ENCODE results near the gene RPE65. TPM values are rescaled to one million over a fixed set of nuclear protein-coding genes. Genes with fewer than 3 reads are reported as not detected.

RPE65 gene
- polyA plus RNA-seq, 2 of the 4 experiments (the other 2 are of a cell fraction): not detected

DNA sequence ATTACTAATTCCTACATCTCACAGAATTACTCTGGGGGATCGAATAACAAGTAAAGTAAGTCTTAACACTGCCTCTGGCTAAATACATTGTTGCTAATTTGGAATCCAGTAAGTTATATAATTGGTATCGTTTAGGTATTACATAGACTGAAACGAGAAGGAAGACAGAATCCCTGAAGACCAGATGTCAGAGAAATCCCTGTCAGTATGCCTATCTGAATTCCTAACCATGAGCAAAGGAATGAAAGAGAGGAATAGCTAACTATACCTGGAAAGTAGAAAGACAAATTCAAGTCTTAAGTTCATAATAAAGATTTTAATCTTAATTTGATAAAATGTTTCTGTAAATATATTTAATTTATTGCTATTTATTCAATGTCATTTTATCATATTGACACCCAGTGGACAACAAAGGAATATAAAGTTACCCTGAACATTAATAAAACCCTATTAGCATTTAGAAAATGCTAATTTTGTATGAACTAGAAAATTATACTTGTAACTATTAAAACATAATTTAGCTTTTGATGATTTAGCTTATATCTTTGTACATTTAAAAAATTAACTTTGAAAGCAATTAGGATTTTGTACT is 35.8 kb upstream of the RPE65 start (continued):
- TF ChIP-seq, protein P1, sequence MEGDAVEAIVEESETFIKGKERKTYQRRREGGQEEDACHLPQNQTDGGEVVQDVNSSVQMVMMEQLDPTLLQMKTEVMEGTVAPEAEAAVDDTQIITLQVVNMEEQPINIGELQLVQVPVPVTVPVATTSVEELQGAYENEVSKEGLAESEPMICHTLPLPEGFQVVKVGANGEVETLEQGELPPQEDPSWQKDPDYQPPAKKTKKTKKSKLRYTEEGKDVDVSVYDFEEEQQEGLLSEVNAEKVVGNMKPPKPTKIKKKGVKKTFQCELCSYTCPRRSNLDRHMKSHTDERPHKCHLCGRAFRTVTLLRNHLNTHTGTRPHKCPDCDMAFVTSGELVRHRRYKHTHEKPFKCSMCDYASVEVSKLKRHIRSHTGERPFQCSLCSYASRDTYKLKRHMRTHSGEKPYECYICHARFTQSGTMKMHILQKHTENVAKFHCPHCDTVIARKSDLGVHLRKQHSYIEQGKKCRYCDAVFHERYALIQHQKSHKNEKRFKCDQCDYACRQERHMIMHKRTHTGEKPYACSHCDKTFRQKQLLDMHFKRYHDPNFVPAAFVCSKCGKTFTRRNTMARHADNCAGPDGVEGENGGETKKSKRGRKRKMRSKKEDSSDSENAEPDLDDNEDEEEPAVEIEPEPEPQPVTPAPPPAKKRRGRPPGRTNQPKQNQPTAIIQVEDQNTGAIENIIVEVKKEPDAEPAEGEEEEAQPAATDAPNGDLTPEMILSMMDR (IDR thresholded peaks at IDR 0.05): no peak
- no peak for TF ChIP-seq CBX8 (IDR thresholded peaks at IDR 0.05)
- no peak for TF ChIP-seq EHMT2 (IDR thresholded peaks at IDR 0.05; ENCODE audit: low read depth)

DNA sequence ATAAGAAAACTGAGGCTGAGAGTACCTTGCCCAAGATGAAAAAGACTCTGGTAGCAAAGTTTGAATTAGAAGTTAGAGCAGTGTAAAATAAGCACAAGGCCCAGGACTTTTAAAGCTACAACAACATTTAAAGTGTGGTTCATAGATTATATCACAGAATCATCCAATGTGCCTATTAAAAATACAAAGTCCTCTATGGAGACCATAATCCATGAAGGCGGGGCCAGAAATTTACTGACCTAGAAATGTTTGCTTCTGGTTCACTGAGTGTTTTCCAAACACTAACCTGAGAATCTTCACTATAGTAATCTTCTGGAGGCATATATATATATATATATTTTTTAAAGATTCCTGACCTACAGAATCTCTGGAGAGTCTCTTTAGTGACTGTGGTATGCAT is 34.9 kb upstream of the RPE65 start:
- FAIRE-seq: no peak
- CTCF ChIA-PET: interaction anchor here (1.0 kb wide), 1 partner anchor 1252 kb away, joined by 3 read pairs; no protein-coding TSS in a partner anchor

DNA sequence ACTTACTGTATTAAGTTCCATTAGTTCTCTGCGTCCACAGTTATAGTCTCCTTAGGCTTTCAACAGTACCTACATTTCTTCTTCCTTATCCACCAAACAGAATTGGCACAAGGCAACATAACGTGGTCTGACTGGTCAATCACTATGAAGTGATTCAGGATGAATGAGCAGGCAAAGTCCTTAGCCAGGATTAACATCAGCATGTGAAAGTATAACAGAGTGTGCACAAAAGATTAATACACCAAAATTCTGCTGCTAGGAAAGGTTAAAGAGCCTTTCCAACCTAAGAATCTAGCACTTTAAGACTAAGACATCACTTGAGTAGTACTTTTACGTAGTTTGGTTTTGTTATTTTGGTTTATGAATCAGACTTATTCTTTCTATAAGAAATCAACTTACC is 31.3 kb upstream of the RPE65 start:
- Histone ChIP-seq H3K4me1 (no peaks in the 10 kb centered on the region), H3K4me2 (no peak overlapping the region), H3K4me3 (no peak overlapping the region), H3K9me3 (no peaks in the 10 kb centered on the region), H3K27ac (no peak overlapping the region)
- ATAC-seq (no peak), FAIRE-seq (no peak), DNase-seq (ENCODE audit: low read depth in 1 of 2, low spot score in 1 of 2) (no peak)
- TF ChIP-seq HEYL (CRISPR knock-in tag; IDR thresholded peaks at IDR 0.05): no peak
- TF ChIP-seq, protein P2, sequence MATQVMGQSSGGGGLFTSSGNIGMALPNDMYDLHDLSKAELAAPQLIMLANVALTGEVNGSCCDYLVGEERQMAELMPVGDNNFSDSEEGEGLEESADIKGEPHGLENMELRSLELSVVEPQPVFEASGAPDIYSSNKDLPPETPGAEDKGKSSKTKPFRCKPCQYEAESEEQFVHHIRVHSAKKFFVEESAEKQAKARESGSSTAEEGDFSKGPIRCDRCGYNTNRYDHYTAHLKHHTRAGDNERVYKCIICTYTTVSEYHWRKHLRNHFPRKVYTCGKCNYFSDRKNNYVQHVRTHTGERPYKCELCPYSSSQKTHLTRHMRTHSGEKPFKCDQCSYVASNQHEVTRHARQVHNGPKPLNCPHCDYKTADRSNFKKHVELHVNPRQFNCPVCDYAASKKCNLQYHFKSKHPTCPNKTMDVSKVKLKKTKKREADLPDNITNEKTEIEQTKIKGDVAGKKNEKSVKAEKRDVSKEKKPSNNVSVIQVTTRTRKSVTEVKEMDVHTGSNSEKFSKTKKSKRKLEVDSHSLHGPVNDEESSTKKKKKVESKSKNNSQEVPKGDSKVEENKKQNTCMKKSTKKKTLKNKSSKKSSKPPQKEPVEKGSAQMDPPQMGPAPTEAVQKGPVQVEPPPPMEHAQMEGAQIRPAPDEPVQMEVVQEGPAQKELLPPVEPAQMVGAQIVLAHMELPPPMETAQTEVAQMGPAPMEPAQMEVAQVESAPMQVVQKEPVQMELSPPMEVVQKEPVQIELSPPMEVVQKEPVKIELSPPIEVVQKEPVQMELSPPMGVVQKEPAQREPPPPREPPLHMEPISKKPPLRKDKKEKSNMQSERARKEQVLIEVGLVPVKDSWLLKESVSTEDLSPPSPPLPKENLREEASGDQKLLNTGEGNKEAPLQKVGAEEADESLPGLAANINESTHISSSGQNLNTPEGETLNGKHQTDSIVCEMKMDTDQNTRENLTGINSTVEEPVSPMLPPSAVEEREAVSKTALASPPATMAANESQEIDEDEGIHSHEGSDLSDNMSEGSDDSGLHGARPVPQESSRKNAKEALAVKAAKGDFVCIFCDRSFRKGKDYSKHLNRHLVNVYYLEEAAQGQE (IDR thresholded peaks at IDR 0.05): no peak
- TF ChIP-seq, protein P1 (IDR thresholded peaks at IDR 0.05): no peak
- no peak for TF ChIP-seq MAFK (IDR thresholded peaks at IDR 0.05; ENCODE audit: partially characterized antibody)
- no peak for TF ChIP-seq CEBPB (IDR thresholded peaks at IDR 0.05)
- no peak for TF ChIP-seq CHD2 (IDR thresholded peaks at IDR 0.05; ENCODE audit: low read length, partially characterized antibody)
- TF ChIP-seq TP53 (CRISPR knock-in tag; IDR thresholded peaks at IDR 0.05): no peak
- TF ChIP-seq, protein P3, sequence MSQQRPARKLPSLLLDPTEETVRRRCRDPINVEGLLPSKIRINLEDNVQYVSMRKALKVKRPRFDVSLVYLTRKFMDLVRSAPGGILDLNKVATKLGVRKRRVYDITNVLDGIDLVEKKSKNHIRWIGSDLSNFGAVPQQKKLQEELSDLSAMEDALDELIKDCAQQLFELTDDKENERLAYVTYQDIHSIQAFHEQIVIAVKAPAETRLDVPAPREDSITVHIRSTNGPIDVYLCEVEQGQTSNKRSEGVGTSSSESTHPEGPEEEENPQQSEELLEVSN (IDR thresholded peaks at IDR 0.05; ENCODE audit: borderline replicate concordance, low read depth): no peak
- TF ChIP-seq JUN (IDR thresholded peaks at IDR 0.05): no peak
- no peak for TF ChIP-seq ZC3H11A (IDR thresholded peaks at IDR 0.05)
- TF ChIP-seq NR3C1 (IDR thresholded peaks at IDR 0.05): no peak
- no peak for TF ChIP-seq NPAS2 (CRISPR knock-in tag; IDR thresholded peaks at IDR 0.05; ENCODE audit: borderline replicate concordance)
- no peak for TF ChIP-seq CBX8 (IDR thresholded peaks at IDR 0.05)
- TF ChIP-seq, protein P4, sequence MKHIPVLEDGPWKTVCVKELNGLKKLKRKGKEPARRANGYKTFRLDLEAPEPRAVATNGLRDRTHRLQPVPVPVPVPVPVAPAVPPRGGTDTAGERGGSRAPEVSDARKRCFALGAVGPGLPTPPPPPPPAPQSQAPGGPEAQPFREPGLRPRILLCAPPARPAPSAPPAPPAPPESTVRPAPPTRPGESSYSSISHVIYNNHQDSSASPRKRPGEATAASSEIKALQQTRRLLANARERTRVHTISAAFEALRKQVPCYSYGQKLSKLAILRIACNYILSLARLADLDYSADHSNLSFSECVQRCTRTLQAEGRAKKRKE (CRISPR knock-in tag; IDR thresholded peaks at IDR 0.05; ENCODE audit: low read depth): no peak
- TF ChIP-seq, protein P5, sequence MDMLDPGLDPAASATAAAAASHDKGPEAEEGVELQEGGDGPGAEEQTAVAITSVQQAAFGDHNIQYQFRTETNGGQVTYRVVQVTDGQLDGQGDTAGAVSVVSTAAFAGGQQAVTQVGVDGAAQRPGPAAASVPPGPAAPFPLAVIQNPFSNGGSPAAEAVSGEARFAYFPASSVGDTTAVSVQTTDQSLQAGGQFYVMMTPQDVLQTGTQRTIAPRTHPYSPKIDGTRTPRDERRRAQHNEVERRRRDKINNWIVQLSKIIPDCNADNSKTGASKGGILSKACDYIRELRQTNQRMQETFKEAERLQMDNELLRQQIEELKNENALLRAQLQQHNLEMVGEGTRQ (IDR thresholded peaks at IDR 0.05): no peak
- TF ChIP-seq, protein P6, sequence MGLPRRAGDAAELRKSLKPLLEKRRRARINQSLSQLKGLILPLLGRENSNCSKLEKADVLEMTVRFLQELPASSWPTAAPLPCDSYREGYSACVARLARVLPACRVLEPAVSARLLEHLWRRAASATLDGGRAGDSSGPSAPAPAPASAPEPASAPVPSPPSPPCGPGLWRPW (IDR thresholded peaks at IDR 0.05): no peak
- CTCF ChIA-PET: no interaction called here
- POLR2A ChIA-PET: no interaction called here
- WGBS (ENCODE audit: missing lambda C conversion rate): 93% methylated on average over 3 of the region's 3 CpGs

More for the DNA sequence above, 34.9 kb upstream of the RPE65 start:
- no peak overlapping the region for H3K4me2 ChIP-seq
- POLR2A ChIA-PET: no interaction called here
- TF ChIP-seq POLR2A (IDR thresholded peaks at IDR 0.05; ENCODE audit: low read length) (no peak), MAFK (IDR thresholded peaks at IDR 0.05; ENCODE audit: partially characterized antibody) (no peak), KDM5A (IDR thresholded peaks at IDR 0.05) (no peak), CBX2 (IDR thresholded peaks at IDR 0.05; ENCODE audit: borderline replicate concordance, low read depth) (no peak), GATA3 (IDR thresholded peaks at IDR 0.05; ENCODE audit: borderline replicate concordance) (no peak), EHF (CRISPR knock-in tag; IDR thresholded peaks at IDR 0.05) (no peak), RARB (CRISPR knock-in tag; IDR thresholded peaks at IDR 0.05) (no peak), CHD4 (IDR thresholded peaks at IDR 0.05; ENCODE audit: borderline replicate concordance) (no peak), MYC (IDR thresholded peaks at IDR 0.05; ENCODE audit: borderline replicate concordance, low read length) (no peak), EHMT2 (IDR thresholded peaks at IDR 0.05; ENCODE audit: low read depth) (no peak), TFCP2L1 (CRISPR knock-in tag; IDR thresholded peaks at IDR 0.05) (no peak), RNF2 (IDR thresholded peaks at IDR 0.05; ENCODE audit: borderline replicate concordance, low read depth) (no peak), MAZ (IDR thresholded peaks at IDR 0.05; ENCODE audit: borderline replicate concordance, low read depth, low read length) (no peak)
- TF ChIP-seq, protein P5 (IDR thresholded peaks at IDR 0.05): no peak
- DNase-seq (ENCODE audit: low read depth in 1 of 2, low spot score in 1 of 2) (no peak), ATAC-seq (no peak)
- H3K27ac ChIP-seq: no peak overlapping the region
- H3K4me1 ChIP-seq: no peaks in the 10 kb centered on the region
- WGBS (ENCODE audit: missing lambda C conversion rate): 100% methylated on average over 1 of the region's 1 CpG
- H3K9me3 ChIP-seq: no peaks in the 10 kb centered on the region
- H3K4me3 ChIP-seq: no peak overlapping the region
